G401.6 (cell line): ENCODE results near the gene CERT1.
"Not testable (repeated sequence)": the region's sequence is repeated elsewhere in the genome, so short reads cannot be mapped to it uniquely, and the experiment has no call there.

Experiments
- FAIRE-seq: peaks from 2 replicates; lab custom pipeline; 2012; peaks lifted over from hg19 to GRCh38; lab: Jason Lieb, UNC

Gene CERT1

DNA sequence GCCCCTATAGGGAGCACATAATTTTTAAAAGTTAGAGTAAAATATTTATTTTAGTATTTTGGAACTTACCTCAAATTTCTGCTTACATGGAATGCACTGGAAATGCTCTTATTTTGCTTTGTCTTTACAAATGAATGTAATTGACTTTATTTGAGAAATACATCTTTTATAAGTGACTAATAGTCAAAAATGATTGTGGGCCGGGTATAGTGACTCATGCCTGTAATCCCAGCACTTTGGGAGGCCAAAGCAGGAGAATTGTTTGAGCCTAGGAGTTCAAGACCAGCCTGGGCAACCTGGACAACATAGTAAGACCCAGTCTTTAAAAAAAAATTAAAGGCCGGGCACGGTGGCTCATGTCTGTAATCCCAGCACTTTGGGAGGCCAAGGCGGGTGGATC lies 168.6 kb downstream of the CERT1 start:
- no peak for FAIRE-seq

DNA sequence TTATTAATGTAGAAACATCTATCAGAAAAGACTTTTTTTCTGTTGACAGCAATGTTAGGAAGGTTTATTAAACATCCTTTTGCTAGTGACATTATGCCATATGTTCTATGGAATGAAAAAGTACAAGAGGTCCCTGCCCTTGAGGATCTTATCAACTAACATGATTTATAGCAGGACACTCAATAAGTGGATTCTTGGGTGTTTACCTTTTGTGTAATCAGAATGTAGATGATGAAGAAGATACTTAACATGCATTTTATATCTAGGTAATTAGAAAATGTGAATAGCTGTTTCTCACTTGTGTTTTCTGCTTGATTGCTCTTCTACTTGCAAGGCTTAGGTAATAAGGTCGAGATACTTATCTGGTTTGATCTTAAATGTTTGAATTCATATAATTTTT lies 169.5 kb downstream of the CERT1 start:
- FAIRE-seq, result no peak

DNA sequence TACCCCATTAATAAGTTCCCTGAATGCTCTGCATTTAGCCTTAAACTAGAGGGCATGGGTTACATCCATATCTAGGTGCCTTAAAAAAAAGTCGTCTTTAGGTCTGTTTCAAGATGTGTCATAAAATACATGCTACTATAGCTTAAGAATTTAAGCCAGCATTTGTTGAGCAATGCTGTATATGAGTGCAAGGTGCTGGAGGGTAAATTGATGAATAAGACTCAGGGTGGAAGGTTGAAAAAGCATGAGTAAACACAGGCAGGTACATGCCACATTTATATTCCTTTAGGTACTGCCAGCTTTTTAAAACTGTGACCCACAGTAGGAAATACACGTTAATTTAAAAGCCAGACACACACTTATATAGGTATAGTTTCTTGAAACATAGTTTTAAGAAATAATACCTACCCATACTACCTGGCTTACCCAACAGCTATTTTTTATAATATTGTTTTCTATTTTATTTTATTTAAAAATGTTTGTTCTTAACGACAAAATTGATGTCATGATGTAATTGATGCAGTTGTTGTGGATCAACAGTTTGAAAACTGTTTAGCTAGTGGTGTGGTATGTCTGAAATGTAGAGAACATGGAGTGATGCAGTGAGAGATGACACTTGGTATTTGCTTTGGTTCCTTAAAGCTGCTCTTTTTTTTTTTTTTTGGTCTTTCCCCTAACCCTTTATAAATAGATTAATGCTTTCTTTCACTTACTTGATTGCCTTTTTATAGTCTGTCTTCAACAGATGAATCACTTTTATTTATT lies 170.5 kb downstream of the CERT1 start:
- peak; percentile 55 for FAIRE-seq

DNA sequence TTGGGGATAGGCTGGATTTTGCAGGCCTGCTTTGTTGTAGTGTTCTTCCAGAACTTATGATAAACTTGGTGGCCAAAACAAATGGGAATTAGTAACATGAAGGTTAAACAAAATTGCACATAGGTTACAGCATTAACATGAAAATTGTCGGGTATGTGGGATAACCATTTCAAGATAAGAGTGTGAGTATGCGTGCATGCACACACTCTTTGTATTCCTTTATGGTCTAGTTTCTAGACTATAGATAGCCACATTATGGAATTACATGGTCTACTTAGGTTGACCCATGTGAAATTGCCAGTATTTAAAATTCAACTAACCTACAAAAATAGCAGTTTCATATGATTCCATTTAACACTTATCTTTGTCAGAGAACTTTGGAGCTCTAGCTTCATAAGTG lies 173.0 kb downstream of the CERT1 start:
- FAIRE-seq, result no peak

DNA sequence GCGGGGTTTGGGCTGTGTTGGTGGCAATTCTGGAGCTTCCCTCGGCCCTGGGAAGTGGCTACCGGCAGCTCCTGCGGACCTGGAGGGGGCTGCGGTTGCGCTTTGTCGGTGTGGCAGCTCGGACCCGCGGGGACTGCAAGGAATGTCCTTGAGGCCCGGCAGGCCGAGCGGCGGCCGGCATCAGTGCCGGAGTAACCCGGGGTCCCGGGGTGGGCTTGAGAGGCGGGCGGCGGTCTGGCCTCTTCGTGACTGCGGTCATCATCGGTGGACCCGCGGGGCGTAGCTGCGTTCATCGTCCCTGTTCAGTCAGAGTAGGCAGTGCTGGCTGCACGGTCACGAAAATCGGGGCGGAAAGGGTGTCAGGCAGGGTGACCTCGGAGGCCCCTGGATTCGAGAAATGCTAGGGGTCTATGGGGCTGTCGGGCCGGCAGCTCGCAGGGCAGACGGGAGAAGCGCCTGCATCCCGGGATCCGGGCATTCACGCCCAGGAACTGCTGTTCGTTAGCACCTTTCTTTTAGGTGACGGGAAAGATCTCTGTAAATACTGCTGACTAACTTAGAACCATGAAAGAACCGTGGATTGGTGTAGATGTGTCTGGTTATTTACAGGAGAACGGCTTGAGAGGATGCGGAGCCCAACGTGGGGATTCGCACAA lies 173.9 kb downstream of the CERT1 start:
- FAIRE-seq, result no peak

DNA sequence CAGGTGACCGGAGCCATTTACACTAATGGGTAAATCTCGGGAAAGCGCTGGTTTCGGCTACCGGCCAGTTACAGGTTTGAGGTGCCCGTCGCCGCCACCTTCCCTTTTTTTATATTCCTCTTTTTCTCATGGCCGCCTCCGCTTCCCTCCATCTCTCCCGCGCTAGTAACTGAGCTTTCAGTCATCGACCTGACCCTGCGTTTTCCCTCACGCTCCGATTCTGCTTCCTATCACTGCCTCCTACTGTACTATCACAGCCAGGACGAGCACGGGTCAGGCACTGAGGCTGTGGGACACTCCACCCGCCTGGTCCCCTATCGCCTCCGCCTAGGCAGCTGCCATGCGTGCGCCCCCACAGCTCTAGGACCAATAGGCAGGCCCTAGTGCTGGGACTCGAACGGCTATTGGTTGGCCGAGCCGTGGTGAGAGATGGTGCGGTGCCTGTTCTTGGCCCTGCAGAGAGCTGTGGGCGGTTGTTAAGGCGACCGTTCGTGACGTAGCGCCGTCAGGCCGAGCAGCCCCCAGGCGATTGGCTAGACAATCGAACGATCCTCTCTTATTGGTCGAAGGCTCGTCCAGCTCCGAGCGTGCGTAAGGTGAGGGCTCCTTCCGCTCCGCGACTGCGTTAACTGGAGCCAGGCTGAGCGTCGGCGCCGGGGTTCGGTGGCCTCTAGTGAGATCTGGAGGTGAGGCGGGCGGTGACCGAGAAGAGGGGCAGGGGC lies 174.7 kb downstream of the CERT1 start, which contains the start of gene HMGCR:
HMGCR (plus strand) TSS at position 606 of the 722 bp plus-strand sequence. CDS start 5,386 bp downstream, outside the sequence.
- FAIRE-seq, result peak; percentile 99

DNA sequence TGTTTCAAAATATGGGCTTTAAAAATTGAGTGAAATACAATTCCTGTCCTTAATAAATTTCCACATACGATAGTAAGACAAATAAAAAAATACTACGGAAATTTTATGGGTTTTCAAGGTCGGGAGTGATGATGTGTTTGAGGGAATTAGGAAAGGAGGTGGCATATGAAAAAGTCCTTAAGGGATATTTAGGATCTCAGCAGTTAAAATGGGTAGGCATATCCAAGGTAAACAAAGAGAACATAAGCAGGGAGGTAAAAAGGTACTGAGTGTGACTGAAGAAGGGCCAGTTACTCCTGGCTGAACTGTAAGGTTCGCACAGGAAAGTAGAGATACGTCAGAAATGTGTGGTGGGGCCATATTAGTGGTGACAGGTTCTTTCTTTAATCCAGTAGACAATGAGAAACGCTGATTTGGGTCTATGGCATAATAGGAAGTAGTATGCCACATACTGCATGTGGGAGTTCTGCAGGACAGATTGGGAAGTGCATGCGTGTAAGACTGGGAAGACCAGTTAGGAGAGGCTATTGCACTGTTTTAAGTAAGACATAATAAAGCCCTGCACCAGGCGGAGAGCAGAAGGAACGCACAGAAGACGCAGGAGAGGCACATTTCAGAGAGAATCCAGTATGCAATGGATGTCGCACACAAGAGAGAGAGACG lies 175.3 kb downstream of the CERT1 start:
- FAIRE-seq, result no peak

DNA sequence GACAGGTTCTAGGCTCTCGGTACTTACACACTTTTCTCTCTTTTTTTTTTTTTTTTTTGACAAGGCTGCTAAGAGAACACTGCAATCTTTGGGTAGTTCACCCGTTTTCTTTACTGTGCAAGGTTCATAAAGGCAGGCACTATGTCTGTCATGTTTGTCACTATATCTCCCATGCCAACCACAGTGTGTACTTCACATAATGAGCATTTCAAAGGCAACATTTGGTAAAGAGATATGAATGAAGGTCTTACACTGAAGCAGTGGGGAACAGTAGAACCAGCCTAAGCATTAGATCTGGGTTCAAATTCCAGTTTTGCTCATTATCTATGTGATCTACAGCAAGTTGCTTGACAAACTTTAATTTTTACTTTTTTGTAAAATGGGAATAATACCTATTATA lies 175.9 kb downstream of the CERT1 start:
- no peak for FAIRE-seq

DNA sequence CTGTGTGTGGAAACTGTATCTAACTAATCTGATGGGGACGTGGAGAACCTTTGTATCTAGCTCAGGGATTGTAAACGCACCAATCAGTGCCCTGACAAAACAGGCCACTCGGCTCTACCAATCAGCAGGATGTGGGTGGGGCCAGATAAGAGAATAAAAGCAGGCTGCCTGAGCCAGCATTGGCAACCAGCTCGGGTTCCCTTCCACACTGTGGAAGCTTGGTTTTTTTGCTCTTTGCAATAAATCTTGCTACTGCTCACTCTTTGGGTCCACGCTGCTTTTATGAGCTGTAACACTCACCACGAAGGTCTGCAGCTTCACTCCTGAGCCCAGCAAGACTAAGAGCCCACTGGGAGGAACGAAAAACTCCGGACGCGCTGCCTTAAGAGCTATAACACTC lies 177.0 kb downstream of the CERT1 start:
- not testable (repeated sequence) for FAIRE-seq

DNA sequence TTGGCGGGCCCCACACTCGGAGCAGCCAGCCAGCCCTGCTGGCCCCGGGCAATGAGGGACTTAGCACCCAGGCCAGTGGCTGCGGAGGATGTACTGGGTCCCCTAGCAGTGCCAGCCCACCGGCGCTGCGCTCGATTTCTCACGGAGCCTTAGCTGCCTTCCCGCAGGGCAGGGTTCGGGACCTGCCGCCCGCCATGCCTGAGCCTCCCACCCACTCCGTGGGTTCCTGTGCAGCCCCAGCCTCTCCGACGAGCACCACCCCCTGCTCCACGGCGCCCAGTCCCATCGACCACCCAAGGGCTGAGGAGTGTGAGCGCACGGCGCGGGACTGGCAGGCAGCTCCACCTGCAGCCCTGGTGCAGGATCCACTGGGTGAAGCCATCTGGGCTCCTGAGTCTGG lies 177.7 kb downstream of the CERT1 start:
- FAIRE-seq, result not testable (repeated sequence)

DNA sequence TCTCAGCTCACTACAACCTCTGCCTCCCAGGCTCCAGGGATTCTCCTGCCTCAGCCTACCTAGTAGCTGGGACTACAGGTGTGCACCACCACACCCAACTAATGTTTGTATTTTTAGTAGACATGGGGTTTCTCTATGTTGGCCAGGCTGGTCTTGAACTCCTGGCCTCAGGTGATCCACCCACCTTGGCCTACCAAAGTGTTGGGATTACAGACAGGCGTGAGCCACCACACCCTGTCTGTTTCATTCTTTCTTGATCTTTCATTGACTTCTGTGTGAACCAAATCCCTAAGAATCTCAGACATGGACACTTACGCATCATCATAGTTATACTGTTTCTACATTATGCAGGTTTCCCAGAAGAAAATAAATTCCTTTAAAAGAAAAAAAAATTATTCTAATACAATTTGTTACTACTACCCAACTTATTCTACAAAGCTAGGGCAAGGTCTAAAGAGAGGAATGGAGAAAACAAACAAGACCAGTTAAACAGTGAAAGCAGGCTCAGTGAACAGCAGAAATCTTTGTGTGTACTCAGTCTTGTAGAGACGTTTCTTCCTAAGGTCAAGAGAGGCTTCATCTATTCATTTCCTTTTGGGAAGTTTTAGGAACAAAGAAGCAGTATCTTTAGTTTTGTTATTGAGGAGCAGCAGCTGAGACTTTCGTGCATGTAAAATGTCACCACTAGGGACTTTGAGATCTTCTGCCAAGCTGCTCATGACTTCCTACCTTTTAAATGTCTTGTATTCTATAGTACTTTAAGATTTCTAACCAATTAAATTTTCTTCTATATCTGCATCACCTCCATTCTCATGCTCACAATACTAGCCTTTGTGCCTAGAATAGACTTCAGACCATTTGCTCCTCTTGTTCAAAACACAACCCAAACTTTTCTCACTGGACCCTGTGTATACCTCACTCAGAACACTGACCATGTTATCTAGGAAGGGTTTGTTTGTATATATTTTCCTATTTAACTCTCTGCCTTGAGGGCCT lies 180.0 kb downstream of the CERT1 start:
- FAIRE-seq, result no peak

DNA sequence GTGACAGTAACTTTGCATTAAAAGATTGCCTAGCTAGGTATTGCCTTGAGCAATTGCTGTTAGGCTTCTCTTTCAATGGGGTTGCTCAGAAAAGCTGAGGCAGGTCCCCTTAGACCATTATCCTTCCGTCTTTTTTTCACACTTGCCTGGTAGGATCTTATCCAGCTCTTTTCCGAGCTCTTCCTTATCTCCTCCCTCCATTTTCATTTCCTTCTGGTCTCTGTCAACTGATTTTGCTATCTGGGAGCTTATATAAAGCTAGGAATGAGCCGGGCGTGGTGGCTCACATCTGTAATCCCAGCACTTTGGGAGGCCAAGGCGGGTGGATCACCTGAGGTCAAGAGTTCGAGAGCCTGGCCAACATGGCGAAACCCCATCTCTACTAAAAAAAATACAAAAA lies 181.0 kb downstream of the CERT1 start:
- no peak for FAIRE-seq
